Inflammatory macrophage (primary cell): Measurements from ENCODE around the gene ZMAT5.

ENCODE experiments used
- DNase-seq, 2 donors: peaks; one replicate each; pipeline ENCODE4 v3.0.0-alpha.2; 2020 to 2022

The ZMAT5 gene

GRCh38 chr22:29683536-29683935, 83.3 kb downstream of the ZMAT5 start:
- DNase-seq: no peak
